HCT116 (cell line): Measurements from ENCODE around the gene NRP1. TPM values are rescaled to one million over a fixed set of nuclear protein-coding genes. Genes with fewer than 3 reads are reported as not detected.

ENCODE experiments used
- ATAC-seq: fragments of 200-7000 bp; cut with Tn5 transposase; 2 replicates; pipeline ENCODE4 v1.9.1; 2020; ENCODE audit warnings: mild to moderate bottlenecking, moderate library complexity
- BruUV-seq: library from RNA; stranded (reverse); fragments of 400-500 nt; replicated peaks from 2 replicates; lab custom pipeline; 2021; lab: Mats Ljungman, UMichigan
- CTCF ChIA-PET: fragments of 300-600 bp; sonication (Branson Sonifier 250); formaldehyde crosslinking; loops from one replicate; lab custom pipeline; 2021; ENCODE audit warnings: antibody characterized with exemption; lab: Charles Lee
- POLR2A ChIA-PET: fragments of 300-600, 350-600 bp; sonication (Branson Sonifier 250); formaldehyde crosslinking; loops from one replicate; lab custom pipeline; 2021; ENCODE audit warnings: antibody characterized with exemption; lab: Charles Lee
- RAD21 ChIA-PET, 2 experiments: fragments of 300-600 bp; sonication (Branson Sonifier 250); formaldehyde crosslinking; loops; one replicate each; lab custom pipeline; 2023; ENCODE audit warnings: low total read pairs in 2 of 2; ENCODE audit not compliant: uncharacterized antibody in 2 of 2, unreplicated experiment in 2 of 2, low non-redundant PET in 1 of 2; lab: Charles Lee
- DNase-seq: peaks from one replicate; pipeline ENCODE4 v3.0.0-alpha.2; 2010; ENCODE audit warnings: low read depth, low spot score
- H2AFZ ChIP-seq: fragments of 200-600 bp; shearing (Covaris generic), sonication (generic); 2 replicates; pipeline ENCODE4 v1.6.1; 2017; ENCODE audit warnings: low read depth, mixed run types, mixed read lengths, antibody characterized with exemption, low read length; ENCODE audit not compliant: poor library complexity, severe bottlenecking
- H3K27ac ChIP-seq: 2 replicates; pipeline ENCODE4 v1.5.1; 2012; ENCODE audit warnings: low read depth, low read length
- H3K27me3 ChIP-seq: fragments of 200-600 bp; sonication (generic); 2 replicates; pipeline ENCODE4 v1.6.1; 2016; ENCODE audit warnings: mixed run types, low read length, mixed read lengths; ENCODE audit not compliant: insufficient read depth
- H3K36me3 ChIP-seq, 2 experiments: fragments of 200-500 bp in 1 of 2; fragments of 200-600 bp in 1 of 2; sonication (Bioruptor generic) in 1 of 2; sonication (generic) in 1 of 2; 2 replicates each; pipeline versions ENCODE4 v1.5.1 to v1.6.1; 2014 to 2016; ENCODE audit warnings: low read length in 2 of 2, inconsistent platforms in 1 of 2, mixed read lengths in 1 of 2, mixed run types in 1 of 2; ENCODE audit not compliant: insufficient read depth in 2 of 2, control insufficient read depth in 1 of 2
- H3K4me1 ChIP-seq, 2 experiments: fragments of 200-600 bp in 1 of 2; sonication (generic) in 1 of 2; 2 replicates each; pipeline versions ENCODE4 v1.5.1 to v1.6.1; 2012 to 2017; ENCODE audit warnings: low read length in 2 of 2, inconsistent platforms in 1 of 2, mild to moderate bottlenecking in 1 of 2, mixed read lengths in 1 of 2, mixed run types in 1 of 2, moderate library complexity in 1 of 2; ENCODE audit not compliant: insufficient read depth in 2 of 2, control insufficient read depth in 1 of 2
- H3K4me2 ChIP-seq: fragments of 200-600 bp; sonication (generic); 2 replicates; pipeline ENCODE4 v1.6.1; 2017; ENCODE audit warnings: mixed run types, low read length, mixed read lengths
- H3K4me3 ChIP-seq, 2 experiments: fragments of 200-600 bp in 1 of 2; sonication (generic) in 1 of 2; replicated peaks in 1 of 2; 2 replicates each; pipeline ENCODE4 v1.5.1; 2011 to 2016; ENCODE audit warnings: low read length in 2 of 2, control low read depth in 1 of 2, low read depth in 1 of 2, mild to moderate bottlenecking in 1 of 2, mixed read lengths in 1 of 2, mixed run types in 1 of 2
- H3K79me2 ChIP-seq: fragments of 200-600 bp; sonication (generic); 2 replicates; pipeline ENCODE4 v1.6.1; 2017; ENCODE audit warnings: mild to moderate bottlenecking, mixed run types, low read length, moderate library complexity, mixed read lengths; ENCODE audit not compliant: insufficient read depth
- H3K9ac ChIP-seq: fragments of 200-600 bp; sonication (generic); 2 replicates; pipeline ENCODE4 v1.6.1; 2016; ENCODE audit warnings: low read length, mixed read lengths
- H3K9me2 ChIP-seq: fragments of 200-600 bp; sonication (generic), shearing (Covaris generic); 2 replicates; pipeline ENCODE4 v1.6.1; 2017; ENCODE audit warnings: mixed run types, mild to moderate bottlenecking, moderate library complexity; ENCODE audit not compliant: insufficient read depth
- H3K9me3 ChIP-seq, 2 experiments: fragments of 200-500 bp in 1 of 2; fragments of 200-600 bp in 1 of 2; sonication (Bioruptor generic) in 1 of 2; sonication (generic) in 1 of 2; 2 replicates each; pipeline ENCODE4 v1.6.1; 2014 to 2017; ENCODE audit warnings: low read length in 2 of 2, mixed read lengths in 2 of 2, inconsistent platforms in 1 of 2, low read depth in 1 of 2, mild to moderate bottlenecking in 1 of 2, mixed run types in 1 of 2, moderate library complexity in 1 of 2; ENCODE audit not compliant: control insufficient read depth in 1 of 2, insufficient read depth in 1 of 2
- H4K20me1 ChIP-seq: fragments of 200-600 bp; sonication (generic), shearing (Covaris generic); 2 replicates; pipeline ENCODE4 v1.6.1; 2017; ENCODE audit warnings: mixed run types, mild to moderate bottlenecking, moderate library complexity; ENCODE audit not compliant: insufficient read depth
- ATF3 ChIP-seq: IDR thresholded peaks from 2 replicates; pipeline ENCODE4 v1.6.1; 2012
- CTCF ChIP-seq, 3 experiments: fragments of 200-600 bp in 1 of 3; sonication (generic) in 1 of 3; IDR thresholded peaks in 2 of 3; conservative IDR thresholded peaks in 1 of 3; 2 replicates each; pipeline ENCODE4 v1.5.1; 2012 to 2017; ENCODE audit warnings: low read depth in 2 of 3, low read length in 2 of 3, antibody characterized with exemption in 1 of 3, borderline replicate concordance in 1 of 3, control low read depth in 1 of 3, mild to moderate bottlenecking in 1 of 3, mixed read lengths in 1 of 3, mixed run types in 1 of 3, moderate library complexity in 1 of 3; ENCODE audit not compliant: insufficient read depth in 1 of 3
- EGR1 ChIP-seq: IDR thresholded peaks from 2 replicates; pipeline ENCODE4 v1.6.1; 2012; ENCODE audit warnings: low read depth
- REST ChIP-seq: IDR thresholded peaks from 2 replicates; pipeline ENCODE4 v1.6.1; 2012; ENCODE audit warnings: low read depth
- SP1 ChIP-seq: IDR thresholded peaks from 2 replicates; pipeline ENCODE4 v1.6.1; 2012; ENCODE audit warnings: low read depth
- YY1 ChIP-seq: IDR thresholded peaks from 2 replicates; pipeline ENCODE4 v1.6.1; 2011; ENCODE audit warnings: low read length, low read depth, moderate library complexity, mild to moderate bottlenecking; ENCODE audit not compliant: insufficient replicate concordance; ENCODE audit errors: extremely low read depth
- ZFX ChIP-seq: fragments of 450-650 bp; IDR thresholded peaks from 2 replicates; pipeline ENCODE4 v1.6.1; 2017
- intact Hi-C: fragments of 100-400 bp; cut with micrococcal nuclease; formaldehyde crosslinking; loops from 2 replicates; pipeline ENCODE4 v1.10.0; 2022
- total RNA-seq: library from RNA; stranded (reverse); gene quantifications from one replicate; pipeline ENCODE4 v1.2.1, GENCODE V29; 2021; ENCODE audit not compliant: unreplicated experiment

The NRP1 gene
- total RNA-seq, 1 experiment from 2014 or later, result 3.8 TPM

- Histone ChIP-seq H3K9me3 (no peaks in the 10 kb centered on the region), H3K79me2 (no peaks in the 10 kb centered on the region), H3K27ac (no peak overlapping the region), H3K9me2 (no peaks in the 10 kb centered on the region)
- no peak for DNase-seq
- TF ChIP-seq EGR1, result no peak
- TF ChIP-seq ATF3, result no peak
- TF ChIP-seq ZFX, result no peak
- no peak for TF ChIP-seq CTCF (IDR thresholded peaks at IDR 0.05 in 2 of 3, conservative IDR thresholded peaks at IDR 0.05 in 1 of 3; ENCODE audit: borderline replicate concordance in 1 of 3, insufficient read depth in 1 of 3, low read depth in 2 of 3, low read length in 2 of 3)
- no peak for TF ChIP-seq SP1
- TF ChIP-seq REST, result no peak
- TF ChIP-seq YY1, result no peak
- TF ChIP-seq, all 23 proteins: peak for 0
- ChIA-PET POLR2A (interaction anchor here (0.7 kb wide), 1 partner anchor 23 kb away, joined by 3 read pairs; no protein-coding TSS in a partner anchor), RAD21 (no interaction called here), CTCF (no interaction called here)
- Histone ChIP-seq H3K36me3 (no peaks in the 10 kb centered on the region), H3K4me2 (no peak overlapping the region), H3K9ac (no peak overlapping the region), H4K20me1 (no peaks in the 10 kb centered on the region), H3K27me3 (no peaks in the 10 kb centered on the region), H3K4me1 (peaks cover 7 to 36% of the 10 kb centered on the region in 2 experiments; a peak in 3 of 4 replicates), H3K4me3 (no peak overlapping the region), H2AFZ (no peak overlapping the region)
- intact Hi-C loops, result no loop called here
- BruUV-seq, result no TSS peak
- no peak for ATAC-seq
Measured at GRCh38 chr10:33160151-33160550, 174.3 kb downstream of the NRP1 start.
